NCI-H1105 (cell line): ENCODE data around the gene NEK2.
"Not testable (repeated sequence)": the region's sequence is repeated elsewhere in the genome, so short reads cannot be mapped to it uniquely, and the experiment has no call there.

Experiments
- DNase-seq: peaks from one replicate; lab custom pipeline; 2025; lab: John Stamatoyannopoulos, UW

NEK2 gene

DNA sequence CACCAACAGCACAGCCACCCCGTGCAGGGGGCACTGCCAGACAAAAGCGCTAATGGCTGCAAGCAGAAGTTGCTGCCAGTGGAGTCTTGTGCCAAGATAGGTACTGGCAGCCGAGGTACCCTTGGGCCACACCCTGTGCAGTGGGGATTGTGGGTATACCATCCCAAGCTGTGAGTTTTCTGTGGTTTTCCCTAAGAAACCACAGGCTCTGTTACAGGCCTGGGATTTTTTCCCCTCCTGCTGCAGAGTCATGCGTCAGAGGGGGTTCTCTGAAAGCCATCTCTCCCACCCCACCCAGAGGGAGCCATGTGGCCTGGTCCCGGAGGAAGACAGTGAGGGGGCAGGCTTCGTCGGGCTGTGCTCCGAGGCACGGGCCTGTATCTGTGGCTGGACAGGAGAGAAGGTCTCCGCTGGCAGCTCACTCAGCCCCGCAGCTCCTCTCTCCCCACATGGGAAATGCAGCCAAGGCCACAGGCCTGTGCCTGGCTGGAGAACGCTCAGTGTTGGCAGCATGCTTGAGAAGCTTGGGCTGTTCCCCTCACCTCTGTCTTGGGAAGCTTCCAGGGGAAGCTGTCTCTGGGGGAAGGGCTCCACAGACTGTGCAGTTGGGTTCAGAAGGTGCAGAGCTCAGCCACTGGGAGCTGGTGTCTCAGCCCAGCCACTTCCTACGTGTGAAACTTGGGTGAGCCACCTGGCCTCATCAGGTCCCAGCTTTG lies 42.5 kb downstream of the NEK2 start:
- no peak for DNase-seq

DNA sequence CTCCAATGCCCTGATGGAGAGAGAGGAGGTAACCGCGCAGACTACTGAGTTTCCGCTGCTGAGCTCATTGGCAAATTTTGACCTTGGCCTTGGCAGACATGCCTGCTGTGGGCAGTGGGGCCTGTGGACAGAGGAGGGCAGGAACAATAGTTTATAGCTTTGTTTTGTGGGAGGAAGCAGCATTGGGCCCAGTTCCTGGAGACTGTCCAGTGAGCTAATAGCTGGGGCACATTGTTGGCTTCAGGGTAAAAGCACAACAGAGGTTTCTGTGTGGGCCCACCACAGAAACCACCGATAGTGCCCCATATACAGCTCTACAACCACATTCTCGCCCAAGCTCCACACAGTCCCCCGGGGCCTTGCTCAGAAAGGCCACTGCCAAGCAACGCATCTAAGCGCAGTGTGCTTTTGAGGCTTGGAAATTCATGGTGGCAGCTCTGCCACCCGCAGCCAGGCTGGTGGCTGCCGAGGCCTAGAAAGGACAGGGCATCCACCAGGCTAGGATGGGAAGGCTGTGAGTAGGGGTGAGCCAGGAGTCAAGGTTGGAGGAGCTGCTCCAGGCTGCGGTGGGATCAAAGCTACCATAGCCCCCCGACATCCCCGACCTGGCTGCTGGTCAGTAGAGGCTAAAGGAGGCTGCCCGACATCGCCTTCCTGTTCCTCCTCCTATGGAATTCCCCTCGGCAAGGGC lies 43.2 kb downstream of the NEK2 start:
- DNase-seq = no peak

DNA sequence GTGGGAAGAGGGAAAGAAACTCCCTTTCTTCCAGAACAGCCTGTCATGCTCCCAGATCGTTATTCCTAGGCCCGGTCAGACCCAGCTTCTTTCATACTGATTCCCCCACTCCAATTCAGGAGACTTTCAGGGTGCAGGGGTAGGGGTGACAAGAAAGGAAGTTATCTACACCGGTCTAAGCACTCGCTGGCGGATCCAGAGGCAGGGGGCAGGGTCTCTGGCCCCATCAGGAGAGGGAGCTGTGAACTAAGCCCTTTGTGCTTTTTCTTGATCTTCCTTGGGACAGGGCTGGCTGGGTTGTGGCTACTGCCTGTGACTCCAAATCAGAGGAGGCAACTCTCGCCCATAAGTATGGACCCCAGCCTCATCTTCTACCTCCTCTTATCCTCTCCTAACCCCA lies 44.3 kb downstream of the NEK2 start:
- no peak for DNase-seq

DNA sequence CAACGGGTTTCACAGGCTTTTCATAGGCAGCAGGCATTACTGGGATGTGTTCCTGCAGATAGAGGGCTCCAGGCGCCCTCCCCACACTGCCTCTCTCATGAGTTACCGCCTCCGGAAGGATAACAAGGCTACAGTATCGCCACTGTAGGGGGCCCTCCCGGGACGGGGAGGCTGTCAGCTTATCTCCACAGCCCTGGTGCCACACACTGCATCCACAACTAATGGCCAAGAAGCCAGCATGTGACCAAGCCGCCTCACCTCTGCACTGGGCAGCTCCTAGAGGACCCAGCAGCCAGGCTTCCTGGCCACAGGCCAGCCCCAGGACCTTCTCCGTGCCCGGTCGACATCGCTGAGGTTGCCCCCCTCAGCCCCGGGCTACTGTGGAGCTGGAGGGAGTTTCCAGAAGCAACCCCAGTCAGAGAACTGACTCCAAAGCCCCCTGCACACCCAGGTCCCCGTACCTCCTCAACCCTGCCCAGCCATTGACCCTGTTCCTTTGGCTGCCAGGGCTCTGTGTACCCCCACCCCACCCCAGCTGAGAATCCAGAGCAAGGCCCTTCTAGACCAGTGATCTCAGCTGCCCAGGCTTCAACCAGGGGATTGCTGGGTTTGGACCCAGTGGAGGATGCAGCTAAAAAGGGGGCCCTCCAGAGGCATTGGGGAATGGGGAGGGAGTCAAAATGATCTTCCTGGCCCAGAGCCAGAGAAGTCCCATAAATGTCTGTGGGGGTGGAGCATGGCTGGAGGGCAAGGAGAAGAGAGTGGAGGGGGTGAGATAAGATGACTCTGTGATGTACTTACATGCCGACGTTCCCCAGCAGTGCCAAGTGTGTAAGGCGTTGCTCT lies 45.0 kb downstream of the NEK2 start:
- DNase-seq = no peak

DNA sequence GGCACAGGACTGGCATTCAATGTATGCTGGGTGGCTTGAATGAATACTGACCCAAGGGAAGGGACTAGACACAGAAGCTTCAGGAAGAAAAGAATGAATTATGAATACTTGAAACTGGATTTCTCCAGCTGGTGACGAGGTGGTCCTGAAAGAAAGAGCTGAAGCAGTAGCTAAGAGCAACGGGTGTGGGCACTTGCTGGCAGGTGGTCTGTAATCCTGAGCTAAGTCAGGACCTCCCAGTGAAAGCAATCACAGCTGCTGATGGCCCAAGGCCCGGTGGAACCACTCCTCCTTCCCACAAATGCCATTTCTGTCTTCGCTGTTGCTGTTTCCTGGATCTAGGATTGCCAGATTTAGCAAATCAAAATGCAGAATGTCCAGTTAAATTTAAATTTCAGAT lies 47.0 kb downstream of the NEK2 start:
- no peak for DNase-seq

DNA sequence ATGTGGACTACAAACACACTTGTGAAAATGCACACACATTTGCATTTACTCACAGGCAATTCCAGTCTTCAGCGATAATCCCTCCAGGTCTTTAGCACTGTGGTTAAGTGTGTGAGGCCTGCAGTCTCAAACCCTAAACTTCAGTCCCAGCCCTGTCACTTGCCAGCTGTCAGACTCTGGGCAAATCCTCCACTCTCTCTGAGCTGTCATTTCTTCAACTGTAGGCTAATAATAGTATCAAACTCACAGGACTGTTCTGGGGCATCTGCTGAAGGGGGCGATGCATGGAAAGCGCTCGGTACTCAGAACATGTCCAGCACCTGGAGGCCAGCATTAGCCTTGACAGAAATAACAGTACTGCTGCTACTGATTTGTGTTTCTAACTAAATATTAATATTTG lies 48.2 kb downstream of the NEK2 start:
- no peak for DNase-seq

DNA sequence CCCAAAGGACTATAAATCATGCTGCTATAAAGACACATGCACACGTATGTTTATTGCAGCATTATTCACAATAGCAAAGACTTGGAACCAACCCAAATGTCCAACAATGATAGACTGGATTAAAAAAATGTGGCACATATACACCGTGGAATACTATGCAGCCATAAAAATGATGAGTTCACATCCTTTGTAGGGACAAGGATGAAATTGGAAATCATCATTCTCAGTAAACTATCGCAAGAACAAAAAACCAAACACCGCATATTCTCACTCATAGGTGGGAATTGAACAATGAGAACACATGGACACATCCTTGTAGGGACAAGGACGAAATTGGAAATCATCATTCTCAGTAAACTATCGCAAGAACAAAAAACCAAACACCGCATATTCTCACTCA lies 49.6 kb downstream of the NEK2 start:
- DNase-seq = not testable (repeated sequence)

DNA sequence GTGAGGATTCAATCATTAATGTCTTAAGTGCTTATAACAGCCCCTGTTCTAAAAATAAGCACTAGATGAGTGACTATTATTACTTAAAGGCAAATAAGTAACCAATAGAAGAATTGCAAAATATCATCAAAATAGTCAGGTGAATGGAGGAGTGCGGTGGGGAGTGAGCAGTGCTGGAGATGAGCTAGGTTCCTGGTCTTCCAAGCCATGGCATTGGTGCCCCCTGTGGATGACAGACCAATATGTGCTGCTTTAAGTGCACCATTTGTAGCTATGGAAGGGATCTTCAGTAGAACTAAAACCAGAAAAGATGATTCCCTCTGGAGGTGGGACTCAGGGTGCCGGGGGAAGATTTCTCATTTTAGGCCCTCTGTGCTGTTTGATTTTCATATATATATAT lies 50.4 kb downstream of the NEK2 start:
- DNase-seq = no peak

DNA sequence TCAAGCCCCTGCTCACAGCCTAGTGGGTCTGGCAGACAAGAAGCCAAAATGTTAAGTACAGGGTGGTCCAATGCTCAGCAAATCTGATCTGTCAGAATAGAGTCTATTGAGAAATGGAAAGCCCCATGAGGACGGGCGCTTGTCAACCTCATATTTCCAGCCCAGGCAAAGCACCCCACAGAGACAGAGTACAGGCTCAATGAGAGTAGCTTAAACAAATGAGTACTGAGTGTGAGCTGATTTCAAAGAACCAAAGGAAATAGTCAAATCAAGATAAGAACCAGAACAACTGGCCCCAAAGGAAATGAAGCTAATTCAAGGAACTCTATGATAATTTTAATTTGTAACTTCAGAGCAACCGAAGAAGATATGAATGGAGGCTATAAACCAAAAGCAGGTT lies 51.9 kb downstream of the NEK2 start:
- no peak for DNase-seq

DNA sequence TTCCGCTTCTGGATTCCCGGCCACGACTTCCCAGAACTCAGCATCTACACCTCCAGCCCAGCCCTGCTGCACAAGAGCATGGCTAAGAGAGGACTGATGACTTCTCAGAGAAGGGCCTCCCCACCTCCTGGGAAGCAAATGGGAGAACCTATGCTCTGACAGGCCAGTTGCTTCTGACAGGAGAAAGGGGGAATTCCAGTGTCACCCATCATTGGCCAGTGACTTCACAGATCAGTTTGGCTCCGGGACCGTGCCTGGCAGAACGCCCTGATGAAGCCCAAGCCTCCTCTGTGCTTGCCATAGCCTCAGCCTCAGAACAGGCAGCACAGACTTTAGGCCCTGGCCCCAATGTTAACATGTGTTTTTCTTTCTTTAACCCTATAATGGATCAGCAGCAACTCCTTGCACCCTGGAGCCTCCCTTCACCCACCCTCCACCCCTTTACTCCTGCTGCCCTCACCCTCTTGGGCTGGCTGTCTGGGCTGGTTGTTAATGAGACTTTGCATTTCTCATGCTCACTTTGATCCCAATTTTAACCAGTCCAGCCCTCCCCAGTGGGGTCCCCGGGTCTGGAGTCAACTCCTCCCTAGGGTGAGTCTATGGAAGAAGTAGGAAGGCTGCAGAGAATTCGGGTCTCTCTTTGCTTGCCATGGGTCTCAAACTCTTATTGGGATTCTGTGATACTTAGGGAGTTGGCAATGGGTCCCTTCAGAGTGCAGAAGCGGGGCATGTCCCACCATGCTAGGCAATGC lies 53.8 kb downstream of the NEK2 start:
- no peak for DNase-seq

DNA sequence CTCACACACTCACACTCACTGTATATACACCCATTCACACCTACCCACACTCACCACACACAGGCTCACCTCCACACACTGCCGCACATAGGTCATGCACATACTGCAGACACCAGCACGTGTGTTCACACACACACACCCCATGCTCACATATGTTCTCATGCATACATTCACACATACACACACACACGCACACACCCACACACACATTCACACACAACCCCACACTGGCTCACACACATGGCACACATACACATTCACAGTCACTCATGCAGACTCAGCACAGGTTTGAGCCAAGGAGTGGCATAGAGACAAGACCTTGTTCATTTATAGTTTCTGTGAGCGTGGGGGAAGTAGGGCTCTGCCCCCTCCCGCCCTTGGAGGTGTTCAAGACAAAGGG lies 55.3 kb downstream of the NEK2 start:
- DNase-seq = no peak

DNA sequence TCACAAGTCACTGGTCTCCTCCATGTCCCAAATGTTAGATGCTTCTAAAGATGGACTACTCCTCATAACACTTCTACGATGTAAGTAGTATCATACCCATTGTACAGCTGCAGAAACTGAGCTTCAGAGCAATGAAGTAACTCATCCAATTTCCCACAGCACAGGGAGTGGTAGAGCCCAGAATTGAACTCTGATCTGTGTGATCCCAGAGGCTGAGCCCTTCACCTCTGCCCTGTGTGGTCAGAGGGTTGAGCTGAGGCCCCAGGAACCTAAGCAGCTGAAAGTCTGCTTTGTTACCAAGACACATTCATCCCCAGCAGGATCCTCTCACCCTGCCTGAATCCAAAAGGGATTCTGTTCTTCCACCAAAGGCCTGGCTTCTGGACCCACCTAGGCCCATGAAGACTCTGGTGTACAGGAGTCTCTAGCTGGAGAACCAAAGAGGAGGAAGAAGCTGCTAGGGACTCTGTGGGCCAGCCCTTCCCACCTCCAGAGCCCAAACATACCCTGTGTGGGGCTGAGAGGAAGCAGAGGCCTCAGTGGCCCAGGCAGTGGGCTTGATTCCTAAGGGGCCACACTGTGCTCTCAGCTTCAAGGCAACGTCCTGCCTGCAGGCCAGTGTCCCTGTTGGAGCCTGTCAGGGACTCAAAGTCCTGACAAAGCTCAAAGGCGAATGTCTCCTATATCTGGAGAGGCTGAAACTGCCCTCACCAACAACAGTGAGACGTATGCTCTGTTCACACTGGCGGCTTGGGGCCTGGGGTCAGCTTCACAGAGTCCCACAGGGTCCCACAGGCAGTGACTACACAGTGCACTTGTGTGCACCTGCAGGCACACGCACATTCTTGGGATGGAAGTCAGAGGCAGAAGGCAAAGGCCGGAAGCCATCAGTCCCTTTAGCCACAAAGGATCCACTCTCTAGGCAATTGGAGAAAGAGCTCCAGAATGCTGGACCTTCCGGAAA lies 56.1 kb downstream of the NEK2 start:
- no peak for DNase-seq

DNA sequence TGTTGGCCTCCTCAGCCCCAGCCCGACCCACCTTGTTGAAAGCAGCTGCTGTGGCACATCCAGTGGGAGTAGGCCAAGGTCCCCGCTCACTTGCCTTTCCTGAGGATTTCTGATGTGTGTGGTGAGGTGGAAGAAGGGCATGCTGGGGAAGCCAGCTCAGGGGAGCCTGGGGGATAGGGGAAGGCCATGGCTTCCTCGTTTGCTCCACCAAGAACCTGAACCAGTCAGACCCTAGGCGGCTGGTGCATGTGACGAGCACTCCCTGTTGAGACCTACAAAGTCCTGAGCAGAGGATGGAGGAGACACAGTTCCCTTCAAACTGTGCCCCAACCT lies 58.5 kb downstream of the NEK2 start:
- no peak for DNase-seq

DNA sequence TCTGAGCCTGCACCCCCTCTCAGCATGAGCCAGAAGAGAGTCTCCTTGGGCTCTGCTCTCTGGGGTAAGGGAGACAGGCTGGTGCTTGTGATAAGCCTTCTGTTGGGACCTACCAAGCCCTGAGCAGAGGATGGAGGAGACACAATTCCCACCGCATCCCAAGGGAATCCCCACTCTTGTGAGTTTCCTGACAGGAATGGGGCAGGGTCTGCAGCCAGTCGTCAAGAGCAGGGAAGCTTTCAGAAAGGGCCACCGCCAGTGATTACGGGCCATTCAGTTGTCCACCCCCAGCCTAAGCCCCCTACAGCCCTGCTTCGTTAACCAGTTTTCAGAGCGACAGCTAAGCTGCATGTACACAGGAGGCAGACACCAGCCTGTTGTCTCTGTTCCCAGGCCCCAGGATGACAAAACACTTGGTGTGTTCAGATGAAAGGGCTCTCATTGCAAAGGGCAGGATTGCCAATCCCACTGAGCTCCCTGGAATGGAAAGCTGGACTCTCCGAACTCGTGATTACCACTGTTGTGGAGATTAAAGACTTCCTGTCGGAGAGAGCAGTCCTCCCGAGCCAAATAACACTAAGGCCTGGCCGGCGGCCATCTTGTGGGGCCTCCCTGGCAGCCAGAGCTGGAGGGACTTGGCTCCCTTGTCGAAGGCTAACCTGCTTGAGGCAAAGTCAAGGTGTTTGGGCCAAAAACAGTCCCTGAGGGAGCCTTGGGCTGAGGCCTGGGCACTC lies 59.0 kb downstream of the NEK2 start:
- no peak for DNase-seq

DNA sequence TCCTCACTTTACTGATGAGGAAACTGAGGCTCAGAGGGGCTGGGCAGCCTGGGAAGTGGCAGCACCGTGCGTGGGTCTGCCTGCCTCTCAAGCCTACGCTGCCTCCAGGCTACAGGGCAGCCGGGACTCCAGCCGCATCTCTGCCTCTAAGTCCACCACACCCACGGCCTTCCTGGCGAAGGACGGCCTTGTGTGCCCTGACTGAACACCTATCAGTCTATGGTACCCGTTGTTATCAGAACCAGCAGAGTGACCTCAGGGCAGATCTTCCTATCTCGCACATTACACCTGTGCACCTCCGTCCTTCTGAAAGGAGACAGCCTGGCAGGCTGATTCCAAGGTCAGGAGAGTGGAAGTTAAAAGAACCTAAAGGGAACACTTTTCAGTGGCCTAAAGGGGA lies 60.8 kb downstream of the NEK2 start:
- DNase-seq = no peak

DNA sequence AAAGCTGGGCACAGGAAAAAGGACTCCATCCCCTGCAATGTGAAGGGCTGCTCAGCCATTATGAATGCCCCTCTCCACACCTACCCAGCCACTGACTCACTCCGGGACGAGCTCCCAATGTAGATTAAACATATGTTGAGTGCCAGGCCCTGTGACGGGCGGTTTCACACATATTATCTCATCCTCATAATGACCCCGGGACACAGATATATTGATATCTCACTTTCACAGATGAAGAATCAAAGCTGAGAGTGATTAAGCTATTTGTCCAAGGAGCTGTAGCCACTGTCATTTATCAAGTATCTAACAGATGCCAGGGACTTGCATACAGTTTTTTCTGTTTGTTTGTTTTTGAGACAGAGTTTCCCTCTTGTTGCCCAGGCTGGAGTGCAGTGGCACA lies 61.5 kb downstream of the NEK2 start:
- no peak for DNase-seq

DNA sequence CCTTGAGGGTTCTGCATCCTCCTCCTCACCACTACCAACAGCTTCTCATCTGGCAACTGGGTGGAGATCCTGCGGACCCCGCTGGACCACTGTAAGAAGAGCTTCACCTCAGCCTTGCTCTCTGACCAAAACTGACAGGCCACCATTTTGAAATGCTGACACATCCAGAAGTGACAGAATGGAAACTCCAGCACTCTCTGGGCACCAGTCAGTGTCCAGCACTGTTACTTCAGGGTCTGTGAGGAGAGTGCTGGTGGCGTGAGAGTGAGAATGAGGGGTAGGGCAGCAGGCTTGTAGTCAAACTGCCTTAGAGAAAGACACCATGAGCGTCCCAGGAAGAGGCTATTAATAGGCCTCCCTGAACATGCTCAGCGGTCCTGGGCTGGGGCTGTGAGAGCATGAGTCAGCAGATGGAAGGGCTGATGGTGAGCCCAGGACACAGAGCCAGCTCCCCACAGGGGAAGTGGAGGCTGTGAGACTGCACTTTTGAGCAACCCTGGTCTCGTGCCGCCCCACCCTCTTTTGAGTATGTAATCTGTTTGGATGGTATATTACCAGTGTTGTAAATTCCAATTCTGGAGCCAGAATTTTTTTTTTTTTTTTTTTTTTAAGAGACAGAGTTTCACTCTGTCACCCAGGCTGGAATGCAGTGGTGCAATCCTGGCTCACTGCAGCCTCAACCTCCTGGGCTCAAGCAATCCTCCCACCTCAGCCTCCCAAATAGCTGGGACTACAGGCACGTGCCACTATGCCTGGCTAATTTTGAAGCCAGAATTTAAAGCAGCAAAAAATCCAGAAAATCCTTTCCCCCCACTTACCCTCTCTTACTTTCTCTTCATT lies 62.1 kb downstream of the NEK2 start:
- no peak for DNase-seq

DNA sequence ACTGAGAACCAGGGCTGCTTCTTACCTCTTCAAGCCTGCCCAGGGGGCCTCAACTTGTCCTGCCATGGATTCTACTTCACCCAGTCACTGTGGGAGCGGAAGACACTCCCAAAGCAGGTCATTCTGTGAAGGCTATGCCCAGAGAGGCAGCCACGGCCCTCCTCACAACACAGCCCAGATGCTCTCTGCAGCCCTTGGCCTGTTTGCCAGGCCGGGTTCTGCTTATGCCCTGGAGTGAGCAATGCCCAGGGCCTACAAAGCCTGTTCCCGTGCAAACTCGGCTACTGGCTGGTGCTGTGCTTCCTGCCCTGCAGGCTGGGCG lies 62.7 kb downstream of the NEK2 start:
- DNase-seq = no peak
